ENCODE data around the gene CDK18. TPM values are rescaled to one million over a fixed set of nuclear protein-coding genes. Genes with fewer than 3 reads are reported as not detected.

CDK18 gene
- total RNA-seq, 1 donor from 2014 or later = 179 TPM

- Histone ChIP-seq H3K4me3 (no peak overlapping the region), H3K36me3 (no peaks in the 10 kb centered on the region), H3K27me3 (ENCODE audit: low read depth) (peaks cover 6% of the 10 kb centered on the region), H3K27ac (replicated peaks) (peak overlapping the region; percentile 43), H3K4me1 (peaks cover 36% of the 10 kb centered on the region), H3K9me3 (replicated peaks) (no peaks in the 10 kb centered on the region)
- DNase-seq = no peak
- intact Hi-C loops (cut with micrococcal nuclease) = no loop called here
- TF ChIP-seq CTCF (IDR thresholded peaks at IDR 0.05; ENCODE audit: borderline replicate concordance) = no peak
Measured at GRCh38 chr1:205538235-205538840, 33.9 kb downstream of the CDK18 start.

DNA sequence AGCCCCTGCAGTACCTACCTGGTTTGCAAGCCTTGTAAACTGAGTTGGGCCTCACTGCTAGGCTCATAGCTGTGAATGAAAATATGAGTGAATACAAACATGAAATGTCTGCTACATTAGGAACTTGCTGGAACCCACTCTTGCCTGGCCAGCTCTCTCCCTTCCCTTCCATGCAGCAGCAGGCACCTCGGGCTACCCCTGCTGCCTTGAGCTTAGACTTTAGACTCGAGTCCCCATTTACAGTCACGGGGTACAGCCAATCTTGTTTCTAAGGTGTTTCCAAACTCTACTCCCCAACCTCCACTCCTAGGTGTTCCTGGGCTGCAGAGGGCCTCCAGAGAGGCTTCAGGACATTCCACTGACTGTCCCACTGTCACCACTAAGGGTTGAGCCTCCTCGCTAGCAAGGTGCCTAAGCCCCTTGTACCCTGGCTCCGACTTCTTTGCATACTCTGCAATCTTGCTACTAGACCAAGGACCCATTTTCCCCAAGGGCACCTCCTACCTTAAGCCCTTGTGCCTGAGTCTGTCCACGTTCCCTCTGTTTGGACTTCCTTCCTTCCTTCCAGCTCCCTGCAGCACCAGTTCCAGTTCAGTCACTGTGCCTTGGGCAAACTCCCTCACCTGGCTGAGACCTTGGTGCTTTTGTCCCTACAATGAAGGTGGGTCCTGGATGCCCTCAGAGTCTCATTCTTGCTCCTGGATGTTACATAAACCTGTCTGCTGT is 36.9 kb downstream of the CDK18 start:
- no peak for TF ChIP-seq CTCF (IDR thresholded peaks at IDR 0.05; ENCODE audit: borderline replicate concordance)
- DNase-seq = no peak
- no peaks in the 10 kb centered on the region for H3K9me3 ChIP-seq (replicated peaks)
- no peaks in the 10 kb centered on the region for H3K36me3 ChIP-seq
- peaks cover 45% of the 10 kb centered on the region for H3K4me1 ChIP-seq
- H3K27ac ChIP-seq (replicated peaks) = no peak overlapping the region
- no peak overlapping the region for H3K4me3 ChIP-seq
- H3K27me3 ChIP-seq (ENCODE audit: low read depth) = peaks cover 27% of the 10 kb centered on the region
- intact Hi-C loops (cut with micrococcal nuclease) = no loop called here

- Histone ChIP-seq H3K27me3 (ENCODE audit: low read depth) (peaks cover 36% of the 10 kb centered on the region), H3K36me3 (no peaks in the 10 kb centered on the region), H3K9me3 (replicated peaks) (no peaks in the 10 kb centered on the region), H3K4me1 (peaks cover 35% of the 10 kb centered on the region), H3K27ac (replicated peaks) (peak overlapping the region; percentile 82), H3K4me3 (no peak overlapping the region)
- intact Hi-C loops (cut with micrococcal nuclease) = no loop called here
- no peak for DNase-seq
- no peak for TF ChIP-seq CTCF (IDR thresholded peaks at IDR 0.05; ENCODE audit: borderline replicate concordance)
Measured at GRCh38 chr1:205542367-205542766, 37.9 kb downstream of the CDK18 start.

GRCh38 chr1:205543351-205544301 is 39.2 kb downstream of the CDK18 start:
- Histone ChIP-seq H3K4me3 (peak overlapping the region; percentile 55), H3K27me3 (ENCODE audit: low read depth) (peaks cover 47% of the 10 kb centered on the region)
- intact Hi-C loops (cut with micrococcal nuclease) = no loop called here

More at GRCh38 chr1:205543351-205544301, 39.2 kb downstream of the CDK18 start:
- H3K4me1 ChIP-seq = peaks cover 22% of the 10 kb centered on the region
- peak overlapping the region; percentile 82 for H3K27ac ChIP-seq (replicated peaks)
- TF ChIP-seq CTCF (IDR thresholded peaks at IDR 0.05; ENCODE audit: borderline replicate concordance) = no peak
- no peaks in the 10 kb centered on the region for H3K36me3 ChIP-seq
- no peaks in the 10 kb centered on the region for H3K9me3 ChIP-seq (replicated peaks)
- DNase-seq = peak; percentile 77
